IMR-90 (cell line): Measurements from ENCODE around the gene MEIOB. TPM values are rescaled to one million over a fixed set of nuclear protein-coding genes. Genes with fewer than 3 reads are reported as not detected.

ENCODE experiments used
- ATAC-seq: fragments of 200-7000 bp; cut with Tn5 transposase; 2 replicates; pipeline ENCODE4 v1.9.1; 2020; ENCODE audit warnings: low read depth, mild to moderate bottlenecking, moderate library complexity
- BruUV-seq: library from RNA; stranded (reverse); fragments of 400-500 nt; replicated peaks from 2 replicates; lab custom pipeline; 2021; lab: Mats Ljungman, UMichigan
- CTCF ChIA-PET: fragments of 300-600 bp; formaldehyde crosslinking; extraction: SDS; loops from one replicate; lab custom pipeline; 2021; ENCODE audit warnings: antibody characterized with exemption; lab: Yijun Ruan, JAX
- POLR2A ChIA-PET: fragments of 300-600 bp; sonication (Branson Sonifier 250); formaldehyde crosslinking; loops from one replicate; lab custom pipeline; 2022; ENCODE audit warnings: antibody characterized with exemption; ENCODE audit not compliant: unreplicated experiment; lab: Charles Lee
- DNase-seq: peaks from one replicate; pipeline ENCODE4 v3.0.0; 2013
- H2AFZ ChIP-seq: replicated peaks from 2 replicates; pipeline ENCODE3; 2013; ENCODE audit warnings: low read length, mild to moderate bottlenecking; ENCODE audit not compliant: poor library complexity
- H2AK5ac ChIP-seq: 2 replicates; pipeline ENCODE4 v1.6.1; 2013; ENCODE audit warnings: low read depth, low read length, inconsistent platforms
- H2AK9ac ChIP-seq: replicated peaks from 2 replicates; pipeline ENCODE3; 2013; ENCODE audit warnings: mild to moderate bottlenecking, low read depth, low read length, moderate library complexity; ENCODE audit not compliant: poor library complexity
- H2BK120ac ChIP-seq: 2 replicates; pipeline ENCODE4 v1.6.1; 2013; ENCODE audit warnings: low read depth, low read length, inconsistent platforms
- H2BK15ac ChIP-seq: 3 replicates; pipeline ENCODE4 v1.6.1; 2013; ENCODE audit warnings: low read depth, low read length, inconsistent platforms
- H2BK20ac ChIP-seq: 2 replicates; pipeline ENCODE4 v1.6.1; 2013; ENCODE audit warnings: low read depth, mild to moderate bottlenecking, inconsistent platforms, low read length, moderate library complexity
- H2BK5ac ChIP-seq: 2 replicates; pipeline ENCODE4 v1.6.1; 2013; ENCODE audit warnings: mild to moderate bottlenecking, low read depth, low read length, inconsistent platforms; ENCODE audit not compliant: poor library complexity, severe bottlenecking
- H3K14ac ChIP-seq: replicated peaks from 2 replicates; pipeline ENCODE4 v1.6.1; 2013; ENCODE audit warnings: low read depth, low read length, inconsistent platforms
- H3K18ac ChIP-seq: 2 replicates; pipeline ENCODE4 v1.6.1; 2013; ENCODE audit warnings: low read depth, low read length, control low read depth
- H3K23ac ChIP-seq: 2 replicates; pipeline ENCODE4 v1.6.1; 2013; ENCODE audit warnings: low read depth, low read length, inconsistent platforms
- H3K27ac ChIP-seq: 2 replicates; pipeline ENCODE4 v1.5.1; 2013; ENCODE audit warnings: mild to moderate bottlenecking, control low read depth, low read length; ENCODE audit not compliant: insufficient read depth
- H3K27me3 ChIP-seq: 2 replicates; pipeline ENCODE4 v1.6.1; 2013; ENCODE audit warnings: low read length; ENCODE audit not compliant: control insufficient read depth, insufficient read depth
- H3K36me3 ChIP-seq: 2 replicates; pipeline ENCODE4 v1.6.1; 2013; ENCODE audit warnings: low read length, mixed read lengths; ENCODE audit not compliant: control insufficient read depth, insufficient read depth
- H3K4ac ChIP-seq: 2 replicates; pipeline ENCODE4 v1.6.1; 2013; ENCODE audit warnings: low read depth, low read length, inconsistent platforms
- H3K4me1 ChIP-seq: 2 replicates; pipeline ENCODE4 v1.6.1; 2013; ENCODE audit warnings: low read length, mixed read lengths; ENCODE audit not compliant: control insufficient read depth, insufficient read depth
- H3K4me2 ChIP-seq: 2 replicates; pipeline ENCODE4 v1.6.1; 2013; ENCODE audit warnings: low read depth, mild to moderate bottlenecking, control low read depth, low read length, moderate library complexity
- H3K4me3 ChIP-seq: 2 replicates; pipeline ENCODE4 v1.5.1; 2013; ENCODE audit warnings: low read depth, mild to moderate bottlenecking, control low read depth, low read length, moderate library complexity; ENCODE audit not compliant: insufficient read depth
- H3K56ac ChIP-seq: 2 replicates; pipeline ENCODE4 v1.6.1; 2013; ENCODE audit warnings: low read length, inconsistent platforms; ENCODE audit not compliant: insufficient read depth; ENCODE audit errors: extremely low read depth
- H3K79me1 ChIP-seq, 2 experiments: 2 replicates each; pipeline ENCODE4 v1.6.1; 2013; ENCODE audit warnings: low read length in 2 of 2, inconsistent platforms in 1 of 2, low read depth in 1 of 2
- H3K9ac ChIP-seq: 2 replicates; pipeline ENCODE4 v1.6.1; 2013; ENCODE audit warnings: low read depth, low read length, control low read depth
- H3K9me1 ChIP-seq: 2 replicates; pipeline ENCODE4 v1.6.1; 2013; ENCODE audit warnings: low read length, inconsistent platforms; ENCODE audit not compliant: insufficient read depth
- H3K9me3 ChIP-seq: 2 replicates; pipeline ENCODE4 v1.6.1; 2013; ENCODE audit warnings: low read length; ENCODE audit not compliant: control insufficient read depth, insufficient read depth
- H4K20me1 ChIP-seq: 2 replicates; pipeline ENCODE4 v1.6.1; 2013; ENCODE audit warnings: low read length, inconsistent platforms; ENCODE audit not compliant: insufficient read depth
- H4K5ac ChIP-seq: 2 replicates; pipeline ENCODE4 v1.6.1; 2013; ENCODE audit warnings: mild to moderate bottlenecking, low read depth, low read length, control low read depth
- H4K8ac ChIP-seq, 2 experiments: 2 replicates each; pipeline ENCODE4 v1.6.1; 2013; ENCODE audit warnings: low read depth in 2 of 2, low read length in 2 of 2, control low read depth in 1 of 2, inconsistent platforms in 1 of 2
- H4K91ac ChIP-seq: 2 replicates; pipeline ENCODE4 v1.6.1; 2013; ENCODE audit warnings: low read depth, low read length, inconsistent platforms; ENCODE audit not compliant: insufficient read depth
- CEBPB ChIP-seq: IDR thresholded peaks from 2 replicates; pipeline ENCODE4 v1.6.1; 2012; ENCODE audit warnings: low read depth, low read length, improper control_type of control experiment
- FOS ChIP-seq: fragments of 150-350 bp; IDR thresholded peaks from 2 replicates; pipeline ENCODE4 v1.6.1; 2016; ENCODE audit warnings: low read depth, low read length
- MAZ ChIP-seq: IDR thresholded peaks from 2 replicates; pipeline ENCODE4 v1.6.1; 2012; ENCODE audit warnings: low read depth, mild to moderate bottlenecking, low read length, improper control_type of control experiment, moderate library complexity, borderline replicate concordance
- RAD21 ChIP-seq: IDR thresholded peaks from 2 replicates; pipeline ENCODE4 v1.6.1; 2012; ENCODE audit warnings: low read length, improper control_type of control experiment
- RCOR1 ChIP-seq: IDR thresholded peaks from 2 replicates; pipeline ENCODE4 v1.6.1; 2012; ENCODE audit warnings: mild to moderate bottlenecking, low read length, improper control_type of control experiment; ENCODE audit not compliant: insufficient replicate concordance
- WGBS, 2 experiments: methylation state at CpG; one replicate each; pipeline versions ENCODE4 v1.1.5 to v1.1.7; 2013; ENCODE audit warnings: missing lambda C conversion rate in 2 of 2; ENCODE audit not compliant: insufficient read length in 1 of 2; ENCODE audit errors: extremely low coverage in 2 of 2; 5-methylcytosine and 5-hydroxymethylcytosine counted together
- dilution Hi-C: fragments of 300-500 bp; cut with HindIII; formaldehyde crosslinking; loops from one replicate; pipeline ENCODE4 v1.14.3; 2018; ENCODE audit warnings: low sequenced_read_pairs; ENCODE audit not compliant: unreplicated experiment
- in situ Hi-C: fragments of 300-500 bp; cut with MboI; formaldehyde crosslinking; loops from 3 replicates; pipeline ENCODE4 v1.14.3; 2019; ENCODE audit warnings: low sequenced_read_pairs, inconsistent platforms, mixed read lengths
- intact Hi-C: fragments of 100-400 bp; cut with micrococcal nuclease; formaldehyde crosslinking; loops from 2 replicates; pipeline ENCODE4 v1.10.0; 2022
- polyA plus RNA-seq, 3 experiments: library from polyadenylated mRNA; depleted of rRNA; stranded (reverse); fragments of >200 nt; gene quantifications; 2 replicates each; pipeline ENCODE4 v1.2.3, GENCODE V29; 2012; ENCODE audit warnings: low replicate concordance in 1 of 3
- total RNA-seq: library from RNA; depleted of rRNA; stranded (reverse); fragments of >200 nt; gene quantifications from 2 replicates; pipeline ENCODE4 v1.2.3, GENCODE V29; 2012

MEIOB gene
- total and polyA plus RNA-seq, 2 of the 4 experiments (the other 2 are of a cell fraction) = 0.14 TPM; not detected in 1

DNA sequence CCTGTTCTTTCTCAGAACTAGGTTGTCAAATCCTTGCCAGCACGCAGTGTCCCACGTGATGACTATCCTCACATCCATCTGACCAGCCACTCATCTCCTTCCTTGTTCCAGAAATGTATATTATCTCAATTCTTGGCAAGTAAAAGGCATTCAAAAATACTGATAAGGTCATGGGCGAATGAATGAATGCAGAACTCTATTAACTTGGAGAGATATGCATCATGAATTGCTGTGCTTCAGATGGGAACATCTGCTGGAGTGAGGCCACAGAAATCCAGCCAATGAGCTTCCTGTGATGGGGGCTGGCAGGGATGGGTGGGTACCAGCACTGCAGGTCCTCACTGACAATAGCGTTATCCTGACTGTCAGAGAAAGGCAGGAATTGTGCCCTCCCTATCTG, 26.0 kb downstream of the MEIOB start:
- no peak overlapping the region for H2BK15ac ChIP-seq
- H2AFZ ChIP-seq = no peak overlapping the region
- no peaks in the 10 kb centered on the region for H3K4me1 ChIP-seq
- no peak overlapping the region for H3K23ac ChIP-seq
- H2BK20ac ChIP-seq = no peak overlapping the region
- no peak overlapping the region for H2BK120ac ChIP-seq
- H4K91ac ChIP-seq = no peak overlapping the region
- H4K8ac ChIP-seq = no peak overlapping the region
- DNase-seq (no peak), ATAC-seq (no peak)
- H4K20me1 ChIP-seq = no peaks in the 10 kb centered on the region
- H3K9ac ChIP-seq = no peak overlapping the region
- dilution Hi-C loops (no loop called here), intact Hi-C loops (no loop called here), in situ Hi-C loops (no loop called here)
- H3K9me3 ChIP-seq = no peaks in the 10 kb centered on the region
- no peaks in the 10 kb centered on the region for H3K9me1 ChIP-seq
- no peak overlapping the region for H3K14ac ChIP-seq
- H2BK5ac ChIP-seq = no peak overlapping the region
- WGBS, 2 experiments = 43% methylated on average over 1 of the region's 4 CpGs; no CpG with 5 or more reads in 1 of the 2 experiments
- no TSS peak for BruUV-seq
- H4K5ac ChIP-seq = no peak overlapping the region
- no peaks in the 10 kb centered on the region for H3K36me3 ChIP-seq
- H3K4me2 ChIP-seq = no peak overlapping the region
- TF ChIP-seq CEBPB = no peak
- TF ChIP-seq RAD21 = no peak
- no peak for TF ChIP-seq FOS
- no peak for TF ChIP-seq MAZ
- no peak for TF ChIP-seq RCOR1
- peaks cover 13% of the 10 kb centered on the region for H3K27me3 ChIP-seq
- H3K79me1 ChIP-seq = no peaks in the 10 kb centered on the region
- ChIA-PET POLR2A (no interaction called here), CTCF (no interaction called here)
- no peak overlapping the region for H3K18ac ChIP-seq
- H3K27ac ChIP-seq = no peak overlapping the region
- H3K4ac ChIP-seq = no peak overlapping the region
- H3K4me3 ChIP-seq = no peak overlapping the region
- H2AK5ac ChIP-seq = no peak overlapping the region
- no peak overlapping the region for H3K56ac ChIP-seq
- no peak overlapping the region for H2AK9ac ChIP-seq
